ENCODE results near the gene NOP16. TPM values are rescaled to one million over a fixed set of nuclear protein-coding genes. Genes with fewer than 3 reads are reported as not detected.

Gene NOP16
- polyA plus RNA-seq, 1 donor: 30.4 TPM

- DNase-seq (ENCODE audit: low read depth): no peak
Observed at GRCh38 chr5:176386491-176386890, 1.9 kb downstream of the NOP16 start.

GRCh38 chr5:176384991-176385390, 3.4 kb downstream of the NOP16 start:
- no peak for DNase-seq (ENCODE audit: low read depth)

- DNase-seq (ENCODE audit: low read depth): no peak
Observed at GRCh38 chr5:176384366-176384930, 4.0 kb downstream of the NOP16 start.

- no peak for DNase-seq (ENCODE audit: low read depth)
Observed at GRCh38 chr5:176383961-176384360, 4.4 kb downstream of the NOP16 start.

DNA sequence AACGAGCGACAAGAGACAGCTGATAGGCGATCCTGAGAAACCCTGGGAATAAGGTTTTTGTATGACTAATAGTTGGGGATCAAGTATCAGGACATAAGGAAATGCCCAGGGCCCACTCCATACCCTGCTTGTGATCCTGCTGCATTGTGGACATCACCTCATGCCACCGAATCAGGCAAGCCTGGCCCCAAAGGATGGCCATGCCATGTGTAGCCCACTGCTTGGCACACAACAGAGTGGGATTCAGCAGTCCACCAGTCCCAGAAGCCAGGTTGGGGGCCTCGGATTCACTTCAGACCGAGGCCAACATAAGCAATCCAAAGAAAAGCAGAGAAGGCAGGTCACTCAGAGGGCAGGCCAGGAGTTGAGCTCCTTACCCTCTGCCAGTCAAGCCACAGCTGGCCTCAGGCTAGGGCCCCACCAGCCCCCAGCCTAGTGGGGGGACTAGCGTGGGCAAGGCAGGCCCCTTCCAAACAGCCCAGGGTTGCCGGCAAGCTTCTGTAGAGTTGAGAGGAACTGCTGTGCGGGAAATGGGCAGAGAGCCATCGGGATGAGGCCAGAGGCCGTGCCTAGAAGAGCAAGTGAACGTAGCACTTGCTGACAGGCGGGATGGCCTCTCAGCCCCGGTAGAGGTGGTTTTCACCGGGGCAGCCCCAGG, 5.0 kb downstream of the NOP16 start:
- DNase-seq (ENCODE audit: low read depth): no peak

DNA sequence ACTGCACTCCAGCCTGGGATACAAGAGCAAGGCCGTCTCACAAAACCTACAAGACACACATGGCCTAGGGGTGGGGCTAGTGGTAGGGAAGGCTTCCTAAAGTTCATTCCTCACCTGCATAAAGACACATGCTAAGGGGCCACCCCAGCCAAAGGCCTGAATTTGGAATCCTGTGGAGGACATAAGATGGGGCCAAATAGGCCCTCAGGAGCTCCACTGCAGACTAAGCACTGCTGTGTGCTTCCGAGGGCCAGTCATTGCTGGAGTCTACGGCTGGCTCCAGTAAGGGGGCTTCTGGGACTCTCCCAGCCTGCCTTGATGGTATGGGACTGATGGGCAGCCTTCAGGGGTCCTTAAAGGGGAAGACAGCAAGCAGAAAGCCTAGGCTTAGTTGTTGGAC, 5.7 kb downstream of the NOP16 start:
- DNase-seq (ENCODE audit: low read depth): no peak

GRCh38 chr5:176381979-176382378, 6.4 kb downstream of the NOP16 start:
- no peak for DNase-seq (ENCODE audit: low read depth)

DNA sequence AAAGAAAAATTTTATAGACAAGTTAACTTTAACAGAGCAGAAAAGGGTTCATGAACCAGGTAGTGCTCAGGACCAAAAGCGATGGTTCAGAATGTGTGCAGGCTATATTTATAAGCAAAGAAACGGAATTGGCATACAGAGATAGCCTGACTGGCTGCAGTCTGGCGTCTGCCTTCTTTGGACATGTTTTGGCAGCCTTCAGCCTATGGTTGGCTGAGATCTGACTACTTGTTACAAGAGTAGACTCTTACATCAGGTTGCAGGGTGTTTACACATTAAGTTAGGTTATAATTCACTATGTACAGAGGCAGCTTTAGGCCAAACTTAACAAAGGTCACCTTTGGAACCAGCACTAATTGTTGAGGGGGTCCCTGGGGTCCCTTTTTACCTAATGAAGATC, 7.0 kb downstream of the NOP16 start:
- DNase-seq (ENCODE audit: low read depth): no peak

- no peak for DNase-seq (ENCODE audit: low read depth)
Observed at GRCh38 chr5:176379881-176380280, 8.5 kb downstream of the NOP16 start.

- DNase-seq (ENCODE audit: low read depth): no peak
Observed at GRCh38 chr5:176373100-176373818, 15.1 kb downstream of the NOP16 start.

DNA sequence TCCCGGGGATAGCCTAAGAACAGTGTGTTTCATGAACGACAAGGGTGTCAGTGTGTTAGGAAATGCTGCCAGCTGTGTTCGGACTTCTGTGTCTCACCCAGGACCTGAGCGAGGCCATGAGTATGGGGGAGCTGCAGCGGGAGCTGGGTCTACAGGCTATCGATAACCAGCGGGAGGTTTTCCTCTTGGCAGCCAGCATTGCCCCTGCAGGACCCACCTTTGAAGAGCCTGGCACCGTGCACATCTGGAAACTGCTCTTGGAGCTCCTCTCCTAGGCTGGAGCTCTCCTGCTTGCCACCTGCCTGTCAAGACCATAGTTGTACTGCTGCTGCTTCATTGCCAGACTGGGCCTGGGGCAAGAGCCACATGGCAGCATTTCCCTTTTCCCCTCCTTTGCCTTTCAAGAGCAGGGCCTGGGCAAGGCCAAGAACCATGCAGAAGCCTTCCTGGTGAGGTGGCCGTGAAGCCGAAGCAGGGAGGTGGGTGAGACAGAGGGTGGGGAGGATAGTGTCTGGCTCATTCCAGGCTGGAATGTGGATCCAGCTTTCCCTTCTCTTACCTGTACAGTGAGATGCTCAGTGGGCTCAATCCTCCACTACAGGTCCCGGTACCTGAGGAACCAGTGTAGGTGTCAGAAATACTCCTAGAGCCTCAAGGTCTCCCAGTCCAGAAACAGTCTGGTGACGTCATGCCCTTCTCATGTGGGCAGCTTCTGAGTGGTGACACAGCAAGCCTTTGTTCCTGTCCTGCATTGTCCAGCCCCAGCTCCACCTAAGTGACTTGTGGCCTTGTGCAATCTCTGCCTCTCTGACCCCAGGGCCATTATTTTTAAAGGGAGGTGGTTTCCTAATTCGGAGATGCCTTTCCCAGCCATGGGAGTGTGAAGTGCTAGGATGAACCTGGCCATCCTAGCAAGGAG, 16.5 kb downstream of the NOP16 start:
- no peak for DNase-seq (ENCODE audit: low read depth)

GRCh38 chr5:176369934-176370711, 18.3 kb downstream of the NOP16 start:
- no peak for DNase-seq (ENCODE audit: low read depth)

GRCh38 chr5:176368726-176369125, 19.7 kb downstream of the NOP16 start:
- DNase-seq (ENCODE audit: low read depth): no peak

DNA sequence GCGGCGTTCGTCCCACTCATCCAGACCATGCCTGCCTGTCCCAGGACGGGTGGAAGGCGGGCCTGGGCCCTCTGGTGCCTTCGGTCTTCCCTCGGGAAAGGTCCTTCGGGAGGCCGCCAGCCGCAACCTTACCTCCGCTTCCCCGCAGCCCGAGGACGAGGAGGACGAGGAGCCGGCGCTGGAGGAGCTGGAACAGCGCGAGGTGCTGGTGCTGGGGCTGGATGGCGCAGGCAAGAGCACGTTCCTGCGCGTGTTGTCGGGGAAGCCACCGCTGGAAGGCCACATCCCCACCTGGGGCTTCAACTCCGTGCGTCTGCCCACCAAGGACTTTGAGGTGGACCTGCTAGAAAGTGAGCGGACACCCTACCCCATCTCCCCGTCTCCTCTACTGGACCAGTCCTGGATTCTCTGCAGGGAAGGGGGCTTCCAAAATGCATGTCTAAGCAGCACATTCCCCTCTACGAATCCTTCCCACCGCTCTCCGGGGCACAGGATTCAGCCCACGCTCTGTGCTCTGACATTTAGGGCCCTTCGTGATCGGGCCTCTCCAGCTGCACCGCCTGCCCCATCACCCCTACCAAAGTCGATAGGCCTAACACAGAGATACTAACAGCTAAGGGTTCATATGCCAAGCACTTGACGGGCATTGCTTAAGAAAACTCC, 22.0 kb downstream of the NOP16 start:
- DNase-seq (ENCODE audit: low read depth): no peak

- no peak for DNase-seq (ENCODE audit: low read depth)
Observed at GRCh38 chr5:176365351-176366231, 22.8 kb downstream of the NOP16 start, which contains the start of gene ARL10. ARL10 (plus strand) TSS chr5:176365487; CDS start chr5:176365564, 77 bp downstream.

GRCh38 chr5:176364765-176365350, 23.5 kb downstream of the NOP16 start:
- DNase-seq (ENCODE audit: low read depth): no peak

- DNase-seq (ENCODE audit: low read depth): no peak
Observed at GRCh38 chr5:176362233-176362490, 26.2 kb downstream of the NOP16 start.

GRCh38 chr5:176361437-176362232, 26.8 kb downstream of the NOP16 start, which contains the start of gene KIAA1191:
KIAA1191 (minus strand) TSS chr5:176361764; CDS start chr5:176359508, 2,256 bp downstream.
- DNase-seq (ENCODE audit: low read depth): peak; percentile 72

Measured in forelimb muscle (tissue), 1 donor.